Breast epithelium (tissue), 4 donors: ENCODE measurements around the gene MYL9. TPM values are rescaled to one million over a fixed set of nuclear protein-coding genes. Genes with fewer than 3 reads are reported as not detected.

Experiments
- DNase-seq, 2 donors: peaks; one replicate each; pipeline ENCODE4 v3.0.0-alpha.2; 2019; ENCODE audit warnings: low spot score in 2 of 2
- H3K27ac ChIP-seq, 2 donors: fragments of 200-600 bp; sonication (generic) in 1 of 2; one replicate each; pipeline ENCODE4 v1.5.1; 2016 to 2019; ENCODE audit warnings: mild to moderate bottlenecking in 1 of 2
- H3K27me3 ChIP-seq, 2 donors: fragments of 200-600 bp; sonication (generic) in 1 of 2; one replicate each; pipeline versions ENCODE4 v1.5.1 to v1.6.0; 2017 to 2019; ENCODE audit warnings: control low read depth in 1 of 2, mild to moderate bottlenecking in 1 of 2
- H3K36me3 ChIP-seq: fragments of 200-600 bp; one replicate; pipeline ENCODE4 v1.5.1; 2019
- H3K4me1 ChIP-seq, 2 donors: fragments of 200-600 bp; sonication (generic); one replicate each; pipeline ENCODE4 v1.5.1; 2016 to 2019; ENCODE audit warnings: control low read depth in 1 of 2
- H3K4me3 ChIP-seq, 3 donors: fragments of 200-600 bp; sonication (generic); 1 replicate in 2 of 3; 2 replicates in 1 of 3; pipeline ENCODE4 v1.5.1; 2016 to 2019; ENCODE audit warnings: mild to moderate bottlenecking in 3 of 3, moderate library complexity in 2 of 3
- H3K9me3 ChIP-seq, 2 donors: fragments of 200-600 bp; sonication (generic) in 1 of 2; one replicate each; pipeline ENCODE4 v1.5.1; 2016 to 2019; ENCODE audit warnings: control low read depth in 1 of 2
- POLR2A ChIP-seq: fragments of 450-650 bp; IDR thresholded peaks from one replicate; pipeline ENCODE4 v1.6.1; 2016; ENCODE audit warnings: antibody characterized with exemption, mild to moderate bottlenecking, moderate library complexity
- POLR2AphosphoS5 ChIP-seq, 3 donors: sonication (generic); formaldehyde crosslinking; IDR thresholded peaks; one replicate each; pipeline ENCODE4 v1.6.1; 2017; ENCODE audit warnings: antibody characterized with exemption in 3 of 3
- intact Hi-C: fragments of 100-400 bp; cut with DNase I; formaldehyde crosslinking; loops from one replicate; pipeline ENCODE4 v1.15.1; 2023; ENCODE audit warnings: low total_unique reads
- total RNA-seq, 3 donors: library from RNA; depleted of rRNA; stranded (reverse); fragments of >200 nt; gene quantifications; one replicate each; pipeline ENCODE4 v1.1.0, GENCODE V29; 2016
- TF ChIP-seq, protein P1 (sequence below), 3 donors: fragments of 450-650 bp; IDR thresholded peaks; one replicate each; pipeline ENCODE4 v1.5.1; 2016 to 2017; ENCODE audit warnings: antibody characterized with exemption in 3 of 3, mild to moderate bottlenecking in 3 of 3, moderate library complexity in 3 of 3

MYL9 gene
- total RNA-seq, 3 donors from 2014 or later, result 72.9 to 112 (median 91.8) TPM

- H3K4me1 ChIP-seq, result peaks cover 0 to 10% of the 10 kb centered on the region in 2 donors
- DNase-seq, result no peak
- no peaks in the 10 kb centered on the region for H3K9me3 ChIP-seq
- no peaks in the 10 kb centered on the region for H3K27me3 ChIP-seq
- intact Hi-C loops, result no loop called here
- no peaks in the 10 kb centered on the region for H3K36me3 ChIP-seq
- H3K27ac ChIP-seq, result peak overlapping the region; percentile 94 to 95
- no peak overlapping the region for H3K4me3 ChIP-seq
- TF ChIP-seq POLR2A (no peak), POLR2AphosphoS5 (IDR thresholded peaks at IDR 0.05) (no peak)
- TF ChIP-seq, protein P1, sequence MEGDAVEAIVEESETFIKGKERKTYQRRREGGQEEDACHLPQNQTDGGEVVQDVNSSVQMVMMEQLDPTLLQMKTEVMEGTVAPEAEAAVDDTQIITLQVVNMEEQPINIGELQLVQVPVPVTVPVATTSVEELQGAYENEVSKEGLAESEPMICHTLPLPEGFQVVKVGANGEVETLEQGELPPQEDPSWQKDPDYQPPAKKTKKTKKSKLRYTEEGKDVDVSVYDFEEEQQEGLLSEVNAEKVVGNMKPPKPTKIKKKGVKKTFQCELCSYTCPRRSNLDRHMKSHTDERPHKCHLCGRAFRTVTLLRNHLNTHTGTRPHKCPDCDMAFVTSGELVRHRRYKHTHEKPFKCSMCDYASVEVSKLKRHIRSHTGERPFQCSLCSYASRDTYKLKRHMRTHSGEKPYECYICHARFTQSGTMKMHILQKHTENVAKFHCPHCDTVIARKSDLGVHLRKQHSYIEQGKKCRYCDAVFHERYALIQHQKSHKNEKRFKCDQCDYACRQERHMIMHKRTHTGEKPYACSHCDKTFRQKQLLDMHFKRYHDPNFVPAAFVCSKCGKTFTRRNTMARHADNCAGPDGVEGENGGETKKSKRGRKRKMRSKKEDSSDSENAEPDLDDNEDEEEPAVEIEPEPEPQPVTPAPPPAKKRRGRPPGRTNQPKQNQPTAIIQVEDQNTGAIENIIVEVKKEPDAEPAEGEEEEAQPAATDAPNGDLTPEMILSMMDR (IDR thresholded peaks at IDR 0.05), result no peak
Measured at GRCh38 chr20:36571564-36572504, 30.5 kb downstream of the MYL9 start.

DNA sequence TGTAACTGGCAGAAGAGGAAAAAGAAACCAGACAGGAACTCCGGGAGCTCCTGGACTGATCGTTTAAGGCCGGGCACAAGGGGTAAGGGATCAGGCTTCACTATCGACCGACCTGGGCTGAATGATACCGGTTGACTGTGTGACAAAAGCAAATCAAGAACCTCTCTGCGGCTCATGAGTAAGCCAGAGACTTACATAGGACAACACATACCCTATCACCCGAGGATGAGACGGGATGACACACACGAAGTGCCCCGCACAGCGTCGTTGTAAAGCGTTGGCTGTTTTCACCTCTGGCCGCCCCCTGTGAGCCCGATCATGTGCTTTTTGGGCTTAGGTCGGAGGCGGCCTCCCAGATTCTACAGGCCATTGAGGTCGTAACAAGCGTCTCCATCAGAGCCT lies 31.4 kb downstream of the MYL9 start:
- no peaks in the 10 kb centered on the region for H3K36me3 ChIP-seq
- intact Hi-C loops, result no loop called here
- H3K27me3 ChIP-seq, result no peaks in the 10 kb centered on the region
- H3K27ac ChIP-seq, result peak overlapping the region; percentile 94 to 95
- DNase-seq, result no peak
- TF ChIP-seq POLR2AphosphoS5 (IDR thresholded peaks at IDR 0.05), result no peak
- TF ChIP-seq, protein P1 (IDR thresholded peaks at IDR 0.05), result no peak
- TF ChIP-seq POLR2A, result no peak
- peak overlapping the region; percentile 83 to 86 (median 84) for H3K4me3 ChIP-seq
- H3K9me3 ChIP-seq, result no peaks in the 10 kb centered on the region
- peaks cover 0 to 10% of the 10 kb centered on the region in 2 donors for H3K4me1 ChIP-seq

DNA sequence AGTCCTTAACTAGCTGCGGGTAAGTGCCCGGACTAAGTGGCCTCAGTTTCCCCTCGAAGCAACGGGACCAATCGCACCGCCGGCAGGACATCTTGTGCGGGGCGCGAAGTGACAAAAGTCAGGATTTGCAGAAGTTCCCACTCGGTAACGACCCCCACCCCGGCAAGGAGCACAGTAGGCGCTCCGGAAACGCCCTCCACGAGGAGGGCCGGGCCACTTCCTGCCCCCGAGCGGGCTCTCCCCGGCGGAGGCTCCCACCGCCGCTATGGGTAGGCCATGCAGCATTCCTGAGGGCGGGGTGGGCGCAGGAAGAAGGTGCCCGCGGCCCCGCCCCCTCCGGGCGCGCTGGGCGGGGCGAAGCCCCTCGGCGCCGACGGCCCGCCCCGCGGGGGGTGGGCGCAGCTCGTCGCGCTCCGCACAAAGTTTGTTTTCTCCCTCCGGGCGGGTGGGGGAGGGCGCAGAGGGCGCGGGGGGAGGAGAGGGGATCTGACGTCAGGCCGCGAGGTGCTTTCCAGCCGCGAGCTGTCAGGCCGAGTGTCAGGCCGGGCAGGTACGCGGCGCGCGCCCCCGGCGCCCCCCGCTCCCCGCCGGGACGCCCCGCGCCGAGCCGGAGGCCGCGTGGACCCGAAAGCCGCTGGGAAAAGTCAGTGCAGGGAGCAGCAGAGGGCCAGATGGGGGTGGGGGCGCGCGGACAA lies 31.9 kb downstream of the MYL9 start, which contains the start of gene TGIF2:
Gene TGIF2 (plus strand): TSS at position 495 of the 695 bp plus-strand sequence. CDS start 5,178 bp downstream, outside the sequence.
- intact Hi-C loops, result no loop called here
- peaks cover 0 to 10% of the 10 kb centered on the region in 2 donors for H3K4me1 ChIP-seq
- H3K36me3 ChIP-seq, result no peaks in the 10 kb centered on the region
- H3K4me3 ChIP-seq, result peak within 1 kb of the TSS; percentile 83 to 86 (median 84)
- DNase-seq, result peak; percentile 66 to 79
- TF ChIP-seq POLR2AphosphoS5 (IDR thresholded peaks at IDR 0.05), result peak in 2 of 3 donors; percentile 44 to 46
- TF ChIP-seq, protein P1 (IDR thresholded peaks at IDR 0.05), result no peak
- no peaks in the 10 kb centered on the region for H3K9me3 ChIP-seq
- no peaks in the 10 kb centered on the region for H3K27me3 ChIP-seq
- H3K27ac ChIP-seq, result peak within 1 kb of the TSS; percentile 94 to 95

DNA sequence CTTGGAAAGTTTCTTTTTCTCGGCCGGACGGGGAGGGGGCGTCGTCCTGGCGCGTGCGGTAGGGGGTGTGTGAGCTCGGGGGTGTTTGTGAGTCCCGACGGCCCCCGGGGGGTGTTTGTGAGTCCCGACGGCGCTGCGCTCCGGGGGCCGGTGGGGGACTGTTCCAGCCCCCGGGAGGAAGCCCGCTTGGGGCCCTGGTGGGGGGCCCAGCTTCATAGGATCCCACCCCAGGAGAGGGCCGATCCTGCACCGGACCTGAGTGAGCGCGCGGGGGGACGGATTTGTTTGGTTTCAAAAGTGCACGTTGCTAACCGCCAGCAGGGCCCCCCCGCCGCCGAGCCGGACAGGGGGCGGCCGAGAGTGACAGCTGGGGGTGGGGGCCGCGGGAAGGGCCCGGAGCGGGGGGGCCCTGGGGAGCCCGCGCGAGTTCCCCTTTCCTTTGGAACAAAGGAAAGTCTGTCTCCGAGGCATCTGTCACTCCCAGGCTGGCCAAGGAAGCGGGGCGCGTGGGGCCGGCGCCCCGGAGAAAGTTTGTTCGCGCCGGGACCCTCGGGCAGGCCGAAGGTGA lies 32.6 kb downstream of the MYL9 start:
- intact Hi-C loops, result no loop called here
- TF ChIP-seq POLR2A (no peak), POLR2AphosphoS5 (IDR thresholded peaks at IDR 0.05) (no peak)
- TF ChIP-seq, protein P1 (IDR thresholded peaks at IDR 0.05), result no peak
- peak overlapping the region; percentile 83 to 86 (median 84) for H3K4me3 ChIP-seq
- DNase-seq, result peak in 1 of 2 donors; percentile 35
- peaks cover 0 to 10% of the 10 kb centered on the region in 2 donors for H3K4me1 ChIP-seq
- no peaks in the 10 kb centered on the region for H3K36me3 ChIP-seq
- H3K9me3 ChIP-seq, result no peaks in the 10 kb centered on the region
- peak overlapping the region; percentile 94 to 95 for H3K27ac ChIP-seq
- no peaks in the 10 kb centered on the region for H3K27me3 ChIP-seq
